Natural killer cell (primary cell): ENCODE results near the gene COX8A. TPM values are rescaled to one million over a fixed set of nuclear protein-coding genes. Genes with fewer than 3 reads are reported as not detected.
"Not testable (repeated sequence)": the region's sequence is repeated elsewhere in the genome, so short reads cannot be mapped to it uniquely, and the experiment has no call there.

Experiments used
- ATAC-seq, 3 donors: fragments of 150-1000 bp in 2 of 3; fragments of 200-7000 bp in 1 of 3; cut with Tn5 transposase; 1 replicate in 1 of 3; 2 replicates in 2 of 3; pipeline ENCODE4 v1.10.0; 2021; ENCODE audit warnings: mild to moderate bottlenecking in 2 of 3, moderate library complexity in 2 of 3
- DNase-seq, 2 donors: peaks; one replicate each; pipeline versions ENCODE4 v3.0.0 to v3.0.0-alpha.2; 2013 to 2021; ENCODE audit warnings: mixed read lengths in 1 of 2
- H3K27ac ChIP-seq: one replicate; pipeline ENCODE4 v1.5.1; 2013; ENCODE audit warnings: mild to moderate bottlenecking, low read length
- H3K27me3 ChIP-seq: one replicate; pipeline ENCODE4 v1.6.1; 2013; ENCODE audit warnings: low read length; ENCODE audit not compliant: control insufficient read depth, insufficient read depth
- H3K36me3 ChIP-seq: one replicate; pipeline ENCODE4 v1.6.1; 2013; ENCODE audit warnings: low read length; ENCODE audit not compliant: control insufficient read depth, insufficient read depth
- H3K4me1 ChIP-seq: one replicate; pipeline ENCODE4 v1.6.1; 2013; ENCODE audit warnings: low read length; ENCODE audit not compliant: control insufficient read depth, insufficient read depth
- H3K4me3 ChIP-seq: one replicate; pipeline ENCODE4 v1.5.1; 2013; ENCODE audit warnings: low read length
- H3K9me3 ChIP-seq: one replicate; pipeline ENCODE4 v1.6.1; 2013; ENCODE audit warnings: low read length; ENCODE audit not compliant: control insufficient read depth, insufficient read depth
- H3K27ac Mint-ChIP-seq, 2 donors: one replicate each; pipeline ENCODE4 v1.8.0; 2022; ENCODE audit warnings: mild to moderate bottlenecking in 2 of 2, mixed read lengths in 2 of 2, moderate library complexity in 1 of 2
- H3K27me3 Mint-ChIP-seq, 2 donors: one replicate each; pipeline ENCODE4 v1.8.0; 2022; ENCODE audit warnings: low read depth in 2 of 2, mixed read lengths in 2 of 2
- H3K36me3 Mint-ChIP-seq: one replicate; pipeline ENCODE4 v1.8.0; 2022; ENCODE audit warnings: mixed read lengths
- H3K4me1 Mint-ChIP-seq, 2 donors: one replicate each; pipeline ENCODE4 v1.8.0; 2022; ENCODE audit warnings: mixed read lengths in 2 of 2
- H3K4me3 Mint-ChIP-seq: one replicate; pipeline ENCODE4 v1.8.0; 2022; ENCODE audit warnings: mild to moderate bottlenecking, moderate library complexity, mixed read lengths
- H3K9me3 Mint-ChIP-seq, 2 donors: one replicate each; pipeline ENCODE4 v1.8.0; 2022; ENCODE audit warnings: mixed read lengths in 2 of 2
- WGBS: methylation state at CpG from one replicate; pipeline ENCODE4 v1.1.7; 2013; ENCODE audit warnings: missing lambda C conversion rate; ENCODE audit not compliant: insufficient coverage; 5-methylcytosine and 5-hydroxymethylcytosine counted together
- intact Hi-C: fragments of 100-400 bp; cut with micrococcal nuclease; formaldehyde crosslinking; loops from one replicate; pipeline ENCODE4 v1.14.2; 2022
- total RNA-seq, 4 donors: library from RNA; stranded (reverse); fragments of 120-200 nt in 1 of 4; gene quantifications; one replicate each; pipeline versions ENCODE4 v1.2.3 to v1.2.4, GENCODE V29; 2013 to 2022
- TF ChIP-seq, protein P1 (sequence below): fragments of 200-600 bp; IDR thresholded peaks from one replicate; pipeline ENCODE4 v1.8.0; 2022; ENCODE audit warnings: antibody characterized with exemption

Gene COX8A
- total RNA-seq, 3 donors from 2014 or later (not counting 1 experiment from before 2014, with no cell fraction given): 143 to 166 (median 145) TPM

DNA sequence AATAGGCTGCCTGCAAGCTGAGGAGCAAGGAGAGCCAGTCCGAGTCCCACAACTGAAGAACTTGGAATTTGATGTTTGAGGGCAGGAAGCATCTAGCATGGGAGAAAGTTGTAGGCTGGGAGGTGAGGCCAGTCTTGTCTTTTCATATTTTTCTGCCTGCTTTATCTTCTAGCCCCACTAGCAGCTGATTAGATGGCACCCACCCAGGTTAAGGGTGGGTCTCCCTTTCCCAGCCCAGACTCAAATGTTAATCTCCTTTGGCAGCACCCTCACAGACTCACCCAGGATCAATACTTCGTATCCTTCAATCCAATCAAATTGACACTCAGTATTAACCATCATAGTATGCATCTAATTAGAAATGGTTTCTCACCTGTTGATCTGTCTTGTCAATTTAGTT, 5.0 kb upstream of the COX8A start:
- no peak overlapping the region for H3K27ac Mint-ChIP-seq
- ATAC-seq (no peak), DNase-seq (no peak)
- no peak overlapping the region for H3K27ac ChIP-seq
- no peaks in the 10 kb centered on the region for H3K9me3 ChIP-seq
- H3K27me3 Mint-ChIP-seq: peaks cover 0 to 3% of the 10 kb centered on the region in 2 donors
- WGBS: 93% methylated on average over 2 of the region's 2 CpGs
- no peaks in the 10 kb centered on the region for H3K9me3 Mint-ChIP-seq
- H3K4me1 Mint-ChIP-seq: peaks cover 0 to 3% of the 10 kb centered on the region in 2 donors
- H3K36me3 Mint-ChIP-seq: no peaks in the 10 kb centered on the region
- intact Hi-C loops: no loop called here
- peaks cover 4% of the 10 kb centered on the region for H3K27me3 ChIP-seq
- no peaks in the 10 kb centered on the region for H3K36me3 ChIP-seq
- TF ChIP-seq, protein P1, sequence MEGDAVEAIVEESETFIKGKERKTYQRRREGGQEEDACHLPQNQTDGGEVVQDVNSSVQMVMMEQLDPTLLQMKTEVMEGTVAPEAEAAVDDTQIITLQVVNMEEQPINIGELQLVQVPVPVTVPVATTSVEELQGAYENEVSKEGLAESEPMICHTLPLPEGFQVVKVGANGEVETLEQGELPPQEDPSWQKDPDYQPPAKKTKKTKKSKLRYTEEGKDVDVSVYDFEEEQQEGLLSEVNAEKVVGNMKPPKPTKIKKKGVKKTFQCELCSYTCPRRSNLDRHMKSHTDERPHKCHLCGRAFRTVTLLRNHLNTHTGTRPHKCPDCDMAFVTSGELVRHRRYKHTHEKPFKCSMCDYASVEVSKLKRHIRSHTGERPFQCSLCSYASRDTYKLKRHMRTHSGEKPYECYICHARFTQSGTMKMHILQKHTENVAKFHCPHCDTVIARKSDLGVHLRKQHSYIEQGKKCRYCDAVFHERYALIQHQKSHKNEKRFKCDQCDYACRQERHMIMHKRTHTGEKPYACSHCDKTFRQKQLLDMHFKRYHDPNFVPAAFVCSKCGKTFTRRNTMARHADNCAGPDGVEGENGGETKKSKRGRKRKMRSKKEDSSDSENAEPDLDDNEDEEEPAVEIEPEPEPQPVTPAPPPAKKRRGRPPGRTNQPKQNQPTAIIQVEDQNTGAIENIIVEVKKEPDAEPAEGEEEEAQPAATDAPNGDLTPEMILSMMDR: no peak
- H3K4me3 Mint-ChIP-seq: no peak overlapping the region
- peaks cover 5% of the 10 kb centered on the region for H3K4me1 ChIP-seq
- H3K4me3 ChIP-seq: no peak overlapping the region

DNA sequence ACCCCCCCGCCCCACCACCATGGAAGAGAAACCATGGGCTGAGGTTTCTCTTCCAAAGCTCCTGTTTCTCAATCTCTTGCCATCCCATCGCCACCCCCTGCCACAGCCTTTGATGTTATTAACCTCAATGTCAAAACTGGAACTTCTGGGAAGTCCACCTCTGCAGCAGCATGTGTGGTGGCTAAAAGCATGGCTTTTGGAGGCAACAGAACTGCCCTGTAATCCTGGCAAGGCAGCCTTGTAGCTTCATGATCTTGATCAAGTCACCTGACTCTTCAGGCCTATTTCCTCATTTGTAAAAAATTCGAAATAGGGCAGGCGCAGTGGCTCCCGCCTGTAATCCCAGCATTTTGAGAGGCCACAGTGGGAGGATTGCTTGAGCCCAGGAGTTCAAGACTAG, 3.5 kb upstream of the COX8A start:
- H3K36me3 Mint-ChIP-seq: no peaks in the 10 kb centered on the region
- H3K4me3 ChIP-seq: no peak overlapping the region
- no peaks in the 10 kb centered on the region for H3K27me3 Mint-ChIP-seq
- H3K36me3 ChIP-seq: no peaks in the 10 kb centered on the region
- peaks cover 4 to 7% of the 10 kb centered on the region in 2 donors for H3K4me1 Mint-ChIP-seq
- DNase-seq (no peak), ATAC-seq (no peak)
- H3K9me3 ChIP-seq: no peaks in the 10 kb centered on the region
- TF ChIP-seq, protein P1: no peak
- intact Hi-C loops: no loop called here
- H3K4me1 ChIP-seq: peaks cover 16% of the 10 kb centered on the region
- no peaks in the 10 kb centered on the region for H3K9me3 Mint-ChIP-seq
- H3K4me3 Mint-ChIP-seq: no peak overlapping the region
- peaks cover 4% of the 10 kb centered on the region for H3K27me3 ChIP-seq
- 67% methylated on average over 5 of the region's 5 CpGs for WGBS
- no peak overlapping the region for H3K27ac ChIP-seq
- H3K27ac Mint-ChIP-seq: no peak overlapping the region

DNA sequence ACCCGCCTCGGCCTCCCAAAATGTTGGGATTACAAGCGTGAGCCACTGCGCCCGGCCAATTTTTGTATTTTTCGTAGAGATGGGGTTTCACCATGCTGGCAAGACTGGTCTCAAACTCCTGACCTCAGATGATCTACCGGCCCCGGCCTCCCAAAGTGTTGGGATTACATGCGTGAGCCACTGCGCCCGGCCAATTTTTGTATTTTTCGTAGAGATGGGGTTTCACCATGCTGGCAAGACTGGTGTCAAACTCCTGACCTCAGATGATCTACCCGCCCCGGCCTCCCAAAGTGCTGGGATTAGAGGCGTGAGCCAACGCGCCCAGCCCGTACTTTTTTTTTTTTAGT, 535 bp upstream of the COX8A start:
- peaks cover 23% of the 10 kb centered on the region for H3K4me1 ChIP-seq
- H3K4me3 Mint-ChIP-seq: peak overlapping the region; percentile 99
- H3K36me3 ChIP-seq, H3K9me3 Mint-ChIP-seq, DNase-seq, ATAC-seq, H3K36me3 Mint-ChIP-seq, intact Hi-C loops, H3K27me3 Mint-ChIP-seq, H3K27me3 ChIP-seq, H3K27ac ChIP-seq, H3K9me3 ChIP-seq: not testable (repeated sequence)
- peak overlapping the region; percentile 94 to 96 for H3K27ac Mint-ChIP-seq
- H3K4me3 ChIP-seq: peak overlapping the region; percentile 99
- 65% methylated on average over 18 of the region's 18 CpGs for WGBS
- peaks cover 11 to 22% of the 10 kb centered on the region in 2 donors for H3K4me1 Mint-ChIP-seq

DNA sequence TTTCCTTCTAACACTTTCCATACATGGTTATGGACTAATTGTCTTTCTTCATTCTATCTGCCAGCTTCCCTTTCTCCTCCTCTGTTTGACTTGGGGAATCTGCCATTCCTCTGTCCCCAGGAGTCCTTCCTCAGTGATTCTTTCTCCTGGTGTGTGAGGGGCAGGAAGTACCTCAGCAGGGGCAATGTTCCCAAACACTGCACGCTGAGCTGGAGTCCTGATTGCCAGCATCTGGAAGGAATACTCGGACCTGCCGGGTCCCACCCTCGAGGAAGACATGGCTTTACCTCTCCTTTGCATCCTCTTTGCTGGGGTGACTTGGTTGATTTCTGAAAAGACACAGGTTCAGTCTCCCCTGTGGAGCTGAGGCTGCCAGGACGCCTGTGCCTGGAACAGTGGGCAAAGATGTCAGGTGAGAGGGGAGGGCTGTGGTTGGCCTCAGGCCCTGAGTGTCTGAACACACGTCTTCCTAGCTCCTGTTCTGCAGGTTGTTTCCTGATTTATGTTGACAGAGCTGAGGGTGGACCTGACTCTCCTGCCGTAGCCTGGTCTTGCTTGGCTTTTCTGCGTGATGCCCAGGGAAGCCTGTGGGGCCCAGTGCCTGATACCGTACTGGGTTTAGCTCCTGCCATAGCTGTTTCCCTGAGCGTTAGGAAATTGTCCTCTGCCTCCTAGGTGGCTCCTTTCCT, 4.3 kb downstream of the COX8A start:
- intact Hi-C loops: no loop called here
- TF ChIP-seq, protein P1: no peak
- peak overlapping the region; percentile 16 to 43 for H3K27ac Mint-ChIP-seq
- peaks cover 11 to 22% of the 10 kb centered on the region in 2 donors for H3K4me1 Mint-ChIP-seq
- WGBS: 93% methylated on average over 10 of the region's 10 CpGs
- Histone ChIP-seq H3K4me3 (no peak overlapping the region), H3K36me3 (peaks cover 3% of the 10 kb centered on the region), H3K27me3 (no peaks in the 10 kb centered on the region), H3K27ac (no peak overlapping the region), H3K4me1 (peaks cover 30% of the 10 kb centered on the region), H3K9me3 (no peaks in the 10 kb centered on the region)
- ATAC-seq (no peak), DNase-seq (no peak)
- peak overlapping the region; percentile 7 for H3K4me3 Mint-ChIP-seq
- H3K27me3 Mint-ChIP-seq: no peaks in the 10 kb centered on the region
- no peaks in the 10 kb centered on the region for H3K36me3 Mint-ChIP-seq
- H3K9me3 Mint-ChIP-seq: no peaks in the 10 kb centered on the region
